Measurements from ENCODE around the gene SYP.
A peak's percentile ranks its signal among the peaks of the same experiment; 100 is the strongest.

The SYP gene

GRCh38 chrX:49199906-49200771 is at the start of gene SYP:
Gene SYP, minus strand, starts transcription at chrX:49200193. Its CDS starts 7 bp downstream, at chrX:49200186.
- DNase-seq (ENCODE audit: extremely low read depth in 1 of 2, low read depth in 1 of 2) = peak; percentile 74 to 80

- DNase-seq (ENCODE audit: extremely low read depth in 1 of 2, low read depth in 1 of 2) = no peak
Measured at GRCh38 chrX:49249616-49250015, 49.6 kb upstream of the SYP start.

DNA sequence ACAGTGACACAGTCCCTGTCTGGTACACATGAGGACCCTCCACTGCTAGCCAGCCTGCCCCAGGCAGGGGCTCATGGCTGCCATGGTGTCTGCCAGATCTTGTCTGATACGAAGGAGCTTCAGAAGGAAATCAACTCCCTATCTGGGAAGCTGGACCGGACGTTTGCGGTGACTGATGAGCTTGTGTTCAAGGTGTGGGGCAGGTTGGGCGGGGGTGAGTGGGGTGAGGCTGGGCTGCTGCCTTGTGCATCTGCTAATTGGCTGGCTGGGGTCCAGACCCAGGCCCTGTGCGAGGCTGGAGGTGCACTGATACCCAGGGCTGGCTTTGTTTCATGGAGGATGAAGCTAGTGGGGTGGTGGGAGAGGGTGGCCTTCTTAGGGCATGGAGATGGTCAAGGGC is 49.1 kb upstream of the SYP start:
- DNase-seq (ENCODE audit: extremely low read depth in 1 of 2, low read depth in 1 of 2) = no peak

DNA sequence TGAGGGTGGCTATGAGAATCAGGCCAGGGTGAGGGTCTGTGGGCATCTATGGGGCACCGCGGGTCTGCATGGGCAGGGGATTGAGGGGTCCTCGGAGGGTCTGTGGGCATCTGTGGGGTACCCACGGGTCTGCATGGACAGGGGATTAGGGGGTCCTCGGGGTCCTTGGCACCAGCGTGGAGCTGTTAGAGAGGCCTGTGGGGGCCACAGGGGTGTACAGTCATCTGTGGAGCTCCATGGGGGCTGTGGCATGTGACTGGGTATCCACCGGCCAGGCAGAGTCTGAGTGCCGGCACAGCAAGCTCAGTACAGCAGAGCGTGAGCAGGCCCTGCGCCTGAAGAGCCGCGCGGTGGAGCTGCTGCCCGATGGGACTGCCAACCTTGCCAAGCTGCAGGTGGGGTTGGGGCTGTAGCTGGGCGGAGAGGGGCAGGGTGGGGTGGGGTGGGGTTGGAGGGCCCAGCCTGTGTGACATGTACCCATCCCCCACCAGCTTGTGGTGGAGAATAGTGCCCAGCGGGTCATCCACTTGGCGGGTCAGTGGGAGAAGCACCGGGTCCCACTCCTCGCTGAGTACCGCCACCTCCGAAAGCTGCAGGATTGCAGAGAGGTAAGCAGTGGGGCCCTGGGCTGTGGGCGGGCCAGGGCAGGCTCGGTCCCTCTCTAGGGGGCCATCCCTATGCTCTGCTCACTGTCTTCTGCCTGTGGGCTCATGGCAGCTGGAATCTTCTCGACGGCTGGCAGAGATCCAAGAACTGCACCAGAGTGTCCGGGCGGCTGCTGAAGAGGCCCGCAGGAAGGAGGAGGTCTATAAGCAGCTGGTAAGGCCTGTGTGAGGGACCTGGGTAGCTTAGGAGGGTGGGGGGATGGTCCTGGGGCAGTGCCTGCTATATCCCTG is 48.2 kb upstream of the SYP start:
- no peak for DNase-seq (ENCODE audit: extremely low read depth in 1 of 2, low read depth in 1 of 2)

DNA sequence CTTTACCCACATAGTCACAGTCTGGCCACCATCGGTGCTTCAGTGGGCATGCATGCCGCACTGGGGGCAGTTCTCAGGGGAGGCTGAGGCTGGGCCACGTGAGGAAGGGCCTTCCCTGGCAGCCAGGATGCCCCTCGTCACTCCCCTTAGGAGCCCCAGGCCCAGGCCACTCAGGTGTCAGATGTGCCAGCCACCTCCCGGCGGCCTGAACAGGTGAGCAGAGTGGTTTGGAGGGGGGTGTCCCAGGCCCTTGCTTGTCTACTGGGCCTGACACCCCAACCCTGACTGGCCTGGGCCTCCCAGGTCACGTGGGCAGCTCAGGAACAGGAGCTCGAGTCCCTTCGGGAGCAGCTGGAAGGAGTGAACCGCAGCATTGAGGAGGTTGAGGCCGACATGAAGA is 47.4 kb upstream of the SYP start:
- no peak for DNase-seq (ENCODE audit: extremely low read depth in 1 of 2, low read depth in 1 of 2)

GRCh38 chrX:49246541-49246940 is 46.5 kb upstream of the SYP start:
- DNase-seq (ENCODE audit: extremely low read depth in 1 of 2, low read depth in 1 of 2) = no peak

- DNase-seq (ENCODE audit: extremely low read depth in 1 of 2, low read depth in 1 of 2) = no peak
Measured at GRCh38 chrX:49244207-49244606, 44.2 kb upstream of the SYP start.

DNA sequence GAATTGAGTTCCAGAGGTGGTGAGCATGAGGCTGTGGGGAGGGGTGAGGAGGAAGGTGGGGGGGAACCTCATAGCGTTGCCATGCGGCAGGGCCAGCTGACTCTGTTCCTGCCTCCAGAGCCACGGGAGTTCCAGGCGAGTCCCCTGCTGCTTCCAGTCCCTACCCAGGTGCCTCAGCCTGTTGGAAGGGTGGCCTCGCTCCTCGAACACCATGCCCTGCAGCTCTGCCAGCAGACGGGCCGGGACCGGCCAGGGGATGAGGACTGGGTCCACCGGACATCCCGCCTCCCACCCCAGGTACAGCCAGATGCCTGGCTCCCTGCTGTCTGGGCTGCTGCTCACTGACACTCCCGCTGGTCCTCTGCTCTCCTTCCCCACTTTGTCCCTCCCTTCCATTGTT is 43.2 kb upstream of the SYP start:
- no peak for DNase-seq (ENCODE audit: extremely low read depth in 1 of 2, low read depth in 1 of 2)

- DNase-seq (ENCODE audit: extremely low read depth in 1 of 2, low read depth in 1 of 2) = no peak
Measured at GRCh38 chrX:49242545-49243066, 42.6 kb upstream of the SYP start.

DNA sequence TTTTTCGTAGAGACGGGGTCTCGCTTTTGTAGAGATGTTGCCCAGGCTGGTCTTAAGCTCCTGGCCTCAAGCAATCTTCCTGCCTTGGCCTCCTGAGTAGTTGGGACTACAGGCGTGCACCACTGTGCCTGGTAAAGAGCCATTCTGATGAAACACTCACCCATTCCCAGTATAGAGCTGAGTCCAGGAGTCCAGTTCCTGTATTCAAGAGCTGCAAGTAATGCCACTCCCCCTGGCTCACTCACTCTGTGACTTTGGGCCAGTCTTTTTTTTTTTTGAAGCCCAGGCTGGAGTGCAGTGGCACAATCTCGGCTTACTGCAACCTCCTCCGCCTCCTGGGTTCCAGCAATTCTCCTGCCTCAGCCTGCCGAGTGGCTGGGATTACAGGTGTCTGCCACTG is 38.7 kb upstream of the SYP start:
- DNase-seq (ENCODE audit: extremely low read depth in 1 of 2, low read depth in 1 of 2) = no peak

GRCh38 chrX:49237060-49237459 is 37.1 kb upstream of the SYP start:
- no peak for DNase-seq (ENCODE audit: extremely low read depth in 1 of 2, low read depth in 1 of 2)

DNA sequence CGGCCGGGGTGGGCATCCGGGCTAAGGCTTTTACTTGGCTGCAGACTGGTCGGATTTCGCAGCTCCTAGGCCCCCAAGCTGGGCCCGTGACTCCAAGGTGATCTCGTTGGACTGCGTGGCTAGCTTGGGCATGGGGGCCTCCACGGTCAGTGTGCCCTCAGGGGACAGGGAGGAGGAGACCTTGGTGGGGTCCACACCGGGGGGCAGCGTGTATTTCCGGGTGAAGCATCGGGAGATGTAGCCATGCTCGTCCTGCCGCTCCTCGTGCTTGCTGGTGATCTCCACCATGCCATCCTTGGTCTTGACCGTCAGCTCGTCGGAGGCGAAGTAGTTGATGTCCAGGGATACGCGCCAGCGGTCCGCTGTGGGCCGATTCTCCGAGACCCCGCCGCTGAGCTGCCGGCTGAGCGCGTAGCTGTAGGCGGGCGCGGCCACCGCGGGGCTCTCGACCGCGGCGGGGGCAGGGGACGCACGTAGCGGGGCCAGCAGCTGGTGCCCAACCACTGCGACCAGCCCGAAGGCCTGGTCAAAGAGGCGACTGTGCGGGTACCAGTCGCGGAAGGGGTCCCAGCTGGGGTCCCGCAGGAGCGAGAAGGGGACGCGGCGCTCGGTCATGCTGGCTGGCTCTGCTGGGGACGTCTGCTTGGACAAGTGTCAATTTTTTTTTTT is 34.0 kb upstream of the SYP start:
- no peak for DNase-seq (ENCODE audit: extremely low read depth in 1 of 2, low read depth in 1 of 2)

- no peak for DNase-seq (ENCODE audit: extremely low read depth in 1 of 2, low read depth in 1 of 2)
Measured at GRCh38 chrX:49233176-49233575, 33.2 kb upstream of the SYP start, which contains the start of gene CACNA1F. Gene CACNA1F, minus strand, starts transcription at chrX:49233340. Its CDS starts 31 bp downstream, at chrX:49233309.

DNA sequence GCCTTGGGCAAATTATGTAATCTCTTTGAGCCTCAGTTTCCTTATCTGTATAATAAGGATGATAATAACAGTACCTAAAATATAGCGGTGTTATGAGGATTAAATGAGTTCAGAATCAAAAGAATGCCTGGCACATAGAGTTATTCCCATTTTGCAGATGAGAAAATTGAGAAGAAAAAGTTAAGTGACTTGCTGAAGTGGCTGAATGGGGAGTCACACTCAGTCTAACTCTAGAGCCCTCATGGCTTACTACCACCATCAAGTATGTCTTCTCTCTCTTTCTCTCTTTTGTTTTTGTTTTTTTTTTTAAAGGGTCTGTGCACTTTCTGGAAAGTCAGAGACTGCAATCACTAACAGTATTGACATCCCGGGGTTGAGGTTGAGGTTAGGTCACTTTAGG is 32.5 kb upstream of the SYP start:
- no peak for DNase-seq (ENCODE audit: extremely low read depth in 1 of 2, low read depth in 1 of 2)

DNA sequence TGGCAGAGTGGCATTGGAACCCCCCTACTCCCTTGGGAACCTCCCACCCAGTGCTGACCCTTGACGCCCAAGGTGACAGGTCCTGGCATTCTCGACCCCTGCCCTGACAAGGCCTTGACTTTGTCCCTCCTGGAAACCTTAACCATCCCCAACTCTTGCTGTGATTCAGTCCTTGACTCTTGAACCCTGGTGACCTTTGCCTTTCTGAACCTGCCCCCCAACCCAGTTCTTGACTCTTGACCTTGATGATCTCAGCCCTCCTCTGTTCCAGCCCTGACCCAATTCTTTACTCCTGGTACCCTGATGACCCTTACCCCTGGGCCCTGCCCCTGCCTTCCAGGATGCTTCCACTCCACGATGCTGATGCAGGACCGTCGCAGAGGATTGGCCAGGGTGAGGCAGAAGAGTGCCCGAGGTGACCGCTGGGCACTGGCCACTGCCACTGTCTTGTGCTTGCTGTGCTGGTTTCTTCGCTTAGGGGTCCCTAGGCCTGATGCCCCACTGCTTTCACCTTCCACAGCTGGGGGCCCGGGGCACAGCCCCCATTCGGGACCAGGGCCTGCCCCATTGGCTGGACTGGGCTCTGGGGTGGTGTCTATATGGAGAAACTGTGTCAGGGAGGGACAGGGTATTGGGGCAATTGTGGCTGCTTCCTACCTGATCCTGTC is 31.5 kb upstream of the SYP start:
- DNase-seq (ENCODE audit: extremely low read depth in 1 of 2, low read depth in 1 of 2) = no peak

GRCh38 chrX:49230500-49231232 is 30.7 kb upstream of the SYP start:
- peak; percentile 50 to 62 for DNase-seq (ENCODE audit: extremely low read depth in 1 of 2, low read depth in 1 of 2)

DNA sequence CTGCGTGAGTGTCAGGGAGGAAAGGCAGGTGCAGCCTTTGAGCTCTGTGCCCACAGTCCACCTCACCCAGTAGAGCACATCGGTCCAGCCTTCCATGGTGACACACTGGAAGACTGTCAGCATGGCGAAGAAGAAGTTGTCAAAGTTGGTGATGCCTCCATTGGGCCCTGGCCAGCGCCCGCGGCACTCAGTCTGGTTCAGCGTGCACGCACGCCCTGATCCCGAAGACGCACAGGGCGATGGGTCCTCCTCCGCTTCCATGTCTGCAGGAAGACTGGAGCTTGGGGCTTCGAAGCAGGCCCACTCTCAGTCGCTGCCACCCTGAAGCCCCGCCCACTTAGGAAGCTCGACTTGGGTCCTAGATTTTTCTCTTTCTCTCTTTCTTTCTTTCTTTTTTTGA is 28.2 kb upstream of the SYP start:
- DNase-seq (ENCODE audit: extremely low read depth in 1 of 2, low read depth in 1 of 2) = no peak

DNA sequence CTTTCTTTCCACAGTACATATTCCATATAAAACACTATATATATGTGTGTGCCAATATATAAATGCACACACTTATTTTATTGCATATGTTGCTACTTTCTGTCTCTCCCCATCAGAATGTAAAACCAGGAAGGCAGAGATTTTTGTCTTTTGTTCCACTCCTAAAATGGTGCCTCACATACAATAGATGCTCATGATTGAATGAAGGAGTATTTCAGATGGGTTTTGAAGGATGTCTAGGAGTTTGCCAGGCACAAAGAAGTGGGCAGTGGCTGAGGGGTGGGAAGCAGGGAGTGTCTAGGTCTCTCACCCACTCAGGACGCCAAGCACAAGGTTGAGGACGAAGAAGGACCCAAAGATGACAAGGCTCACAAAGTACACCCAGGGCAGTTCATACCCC is 27.7 kb upstream of the SYP start:
- no peak for DNase-seq (ENCODE audit: extremely low read depth in 1 of 2, low read depth in 1 of 2)

GRCh38 chrX:49226946-49227345 is 27.0 kb upstream of the SYP start:
- DNase-seq (ENCODE audit: extremely low read depth in 1 of 2, low read depth in 1 of 2) = no peak

DNA sequence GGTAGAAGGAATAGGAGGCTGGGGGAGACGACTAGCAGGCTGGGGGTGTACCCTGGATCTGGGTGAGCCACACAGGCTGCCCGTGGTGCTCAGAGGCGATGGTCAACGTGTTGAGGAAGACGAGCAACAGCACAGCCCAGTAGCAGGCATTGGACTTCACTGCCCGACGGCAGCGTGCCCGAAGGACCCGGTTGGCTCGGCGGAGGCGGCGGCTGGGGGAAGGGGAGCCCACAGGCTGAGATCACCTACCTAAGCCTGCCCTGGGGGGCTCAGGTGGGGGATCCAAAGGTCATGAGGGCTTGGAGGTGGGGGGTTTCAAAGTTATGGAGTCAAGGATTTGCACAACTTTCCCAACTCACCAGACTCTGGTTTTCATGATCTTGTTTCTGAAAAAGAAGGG is 25.9 kb upstream of the SYP start:
- no peak for DNase-seq (ENCODE audit: extremely low read depth in 1 of 2, low read depth in 1 of 2)

All from stimulated activated CD8-positive, alpha-beta memory T cell treated with anti-CD3 and anti-CD28 coated beads, Interleukin-7, amount 100 ng/mL, for 48 hours (primary cell).